HL-60 (cell line): ENCODE measurements around the gene CRYGC.

Experiments used
- CTCF ChIP-seq: IDR thresholded peaks from one replicate; pipeline ENCODE4 v1.5.1; 2011; ENCODE audit warnings: low read length, control low read depth, inconsistent platforms; ENCODE audit not compliant: insufficient read depth
- POLR2AphosphoS5 ChIP-seq: IDR thresholded peaks from 2 replicates; pipeline ENCODE4 v1.6.1; 2012; ENCODE audit warnings: low read depth
- REST ChIP-seq: IDR thresholded peaks from 2 replicates; pipeline ENCODE4 v1.6.1; 2012; ENCODE audit warnings: low read depth; ENCODE audit not compliant: insufficient replicate concordance

GRCh38 chr2:208150956-208151355, 21.3 kb upstream of the CRYGC start:
- TF ChIP-seq CTCF = no peak
- TF ChIP-seq POLR2AphosphoS5 = no peak
- no peak for TF ChIP-seq REST
